Measurements from ENCODE around the gene NLRC5.
"Not testable (repeated sequence)": the region's sequence is repeated elsewhere in the genome, so short reads cannot be mapped to it uniquely, and the experiment has no call there.

Gene NLRC5

DNA sequence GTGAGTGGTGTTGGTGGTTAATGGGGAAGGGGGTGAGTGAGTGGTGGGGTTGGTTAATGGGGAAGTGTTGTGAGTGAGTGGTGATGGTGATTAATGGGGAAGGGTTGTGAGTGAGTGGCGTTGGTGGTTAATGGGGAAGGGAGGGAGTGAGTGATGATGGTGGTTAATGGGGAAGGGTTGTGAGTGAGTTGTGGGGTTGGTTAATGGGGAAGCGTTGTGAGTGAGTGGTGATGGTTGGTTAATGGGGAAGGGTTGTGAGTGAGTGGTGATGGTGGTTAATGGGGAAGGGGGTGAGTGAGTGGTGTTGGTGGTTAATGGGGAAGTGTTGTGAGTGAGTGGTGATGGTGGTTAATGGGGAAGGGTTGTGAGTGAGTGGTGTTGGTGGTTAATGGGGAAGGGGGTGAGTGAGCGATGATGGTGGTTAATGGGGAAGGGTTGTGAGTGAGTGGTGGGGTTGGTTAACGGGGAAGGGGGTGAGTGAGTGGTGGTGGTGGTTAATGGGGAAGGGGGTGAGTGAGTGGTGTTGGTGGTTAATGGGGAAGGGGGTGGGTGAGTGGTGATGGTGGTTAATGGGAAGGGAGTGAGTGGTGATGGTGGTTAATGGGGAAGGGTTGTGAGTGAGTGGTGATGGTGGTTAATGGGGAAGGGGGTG lies 81.8 kb downstream of the NLRC5 start:
- not testable (repeated sequence) for DNase-seq (ENCODE audit: low read depth)

DNA sequence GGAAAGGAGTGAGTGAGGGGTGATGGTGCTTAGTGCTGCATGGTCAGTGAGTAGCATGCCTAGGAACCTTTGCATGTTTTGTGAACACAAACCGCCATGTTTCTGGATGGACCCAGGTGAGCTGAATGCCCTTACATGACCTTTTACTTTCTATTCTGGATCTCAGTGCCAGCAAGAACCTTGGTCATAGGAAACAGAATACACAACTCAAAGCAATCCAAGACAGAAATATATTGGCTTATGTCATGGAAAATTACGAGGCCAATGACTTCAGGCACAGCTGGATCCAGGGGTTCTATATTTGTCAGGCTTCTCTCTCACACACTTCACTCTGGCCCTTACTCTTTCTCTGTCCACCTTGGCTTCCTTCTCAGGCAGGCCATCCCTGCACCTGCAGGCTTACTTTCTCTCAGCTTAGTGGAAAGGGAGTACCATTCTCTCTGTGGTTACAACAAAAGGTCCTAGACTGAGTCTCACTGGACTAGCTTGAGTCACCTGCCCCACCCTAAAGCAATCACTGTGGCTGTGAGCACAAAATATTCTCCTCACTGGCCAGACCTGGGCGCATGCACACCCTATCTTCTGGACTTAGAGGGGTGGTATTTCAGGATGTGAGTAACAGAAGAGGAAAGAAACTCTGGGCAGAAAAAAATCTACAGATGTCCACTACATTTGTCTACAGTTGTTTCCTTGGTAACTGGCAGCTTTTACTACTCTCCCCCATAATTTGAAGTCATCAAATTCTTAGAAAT lies 82.7 kb downstream of the NLRC5 start:
- DNase-seq (ENCODE audit: low read depth), result no peak

DNA sequence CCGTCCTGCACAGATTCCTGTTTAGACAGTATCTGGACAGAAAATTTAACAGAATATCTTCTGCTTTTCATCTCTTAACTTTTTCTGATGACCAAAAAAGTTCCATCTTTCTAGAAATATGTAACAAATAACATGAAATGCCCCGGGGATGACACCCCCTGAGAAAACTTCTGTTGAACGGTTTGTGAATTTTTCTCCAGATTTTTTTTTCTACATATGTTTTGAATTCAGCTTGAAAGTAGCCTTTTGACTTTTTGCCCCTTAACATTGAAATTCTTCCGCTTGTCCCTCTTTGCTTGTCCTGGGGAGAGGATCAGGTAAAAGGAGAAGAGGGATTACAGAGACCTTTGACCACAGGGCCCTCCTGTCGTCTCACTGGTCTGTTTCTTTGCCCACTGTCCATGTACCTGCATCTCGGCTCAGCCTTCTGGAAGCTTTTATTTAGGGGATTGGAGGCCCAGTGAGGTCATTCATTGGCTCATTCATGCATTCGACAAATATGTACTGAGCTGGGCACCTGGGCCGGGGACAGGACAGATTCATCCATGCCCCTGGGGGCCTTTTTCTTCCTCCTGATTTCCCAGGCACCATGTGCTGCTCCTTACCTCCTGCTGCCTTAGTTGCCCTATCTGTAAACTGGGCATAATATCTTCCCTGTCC lies 83.4 kb downstream of the NLRC5 start:
- no peak for DNase-seq (ENCODE audit: low read depth)

DNA sequence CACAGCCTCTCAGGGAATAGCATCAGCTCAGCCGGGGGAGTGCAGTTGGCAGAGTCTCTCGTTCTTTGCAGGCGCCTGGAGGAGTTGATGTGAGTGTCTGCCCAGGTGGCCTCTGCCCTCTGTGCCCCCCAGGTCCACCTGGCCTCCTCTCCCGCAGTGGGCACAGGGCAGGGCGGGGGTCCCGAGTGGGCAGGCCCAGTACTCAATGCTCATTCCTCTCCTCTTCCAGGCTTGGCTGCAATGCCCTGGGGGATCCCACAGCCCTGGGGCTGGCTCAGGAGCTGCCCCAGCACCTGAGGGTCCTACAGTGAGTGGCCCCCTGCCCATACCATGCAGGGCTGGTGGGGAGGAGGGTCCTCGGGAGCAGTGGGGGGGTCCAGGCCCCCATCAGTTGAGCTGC lies 88.4 kb downstream of the NLRC5 start:
- no peak for DNase-seq (ENCODE audit: low read depth)

DNA sequence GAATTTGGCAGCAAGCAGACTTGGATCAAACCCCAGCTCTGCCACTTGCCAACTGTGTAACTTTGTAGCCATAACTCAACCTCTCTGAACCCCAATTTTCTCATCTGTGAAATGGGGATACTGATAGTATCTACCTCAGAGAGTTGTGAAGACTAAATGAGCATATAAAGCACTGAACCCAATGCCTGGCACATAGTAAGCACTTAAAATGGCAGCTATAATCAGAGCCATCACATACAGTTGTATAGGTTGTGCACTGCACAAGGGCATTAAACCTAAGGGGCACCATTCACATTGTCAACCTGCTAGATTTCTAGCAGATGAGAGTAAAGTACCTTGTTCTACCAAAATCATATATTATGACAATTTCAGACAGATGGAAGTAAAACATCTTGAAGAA lies 92.4 kb downstream of the NLRC5 start:
- no peak for DNase-seq (ENCODE audit: low read depth)

DNA sequence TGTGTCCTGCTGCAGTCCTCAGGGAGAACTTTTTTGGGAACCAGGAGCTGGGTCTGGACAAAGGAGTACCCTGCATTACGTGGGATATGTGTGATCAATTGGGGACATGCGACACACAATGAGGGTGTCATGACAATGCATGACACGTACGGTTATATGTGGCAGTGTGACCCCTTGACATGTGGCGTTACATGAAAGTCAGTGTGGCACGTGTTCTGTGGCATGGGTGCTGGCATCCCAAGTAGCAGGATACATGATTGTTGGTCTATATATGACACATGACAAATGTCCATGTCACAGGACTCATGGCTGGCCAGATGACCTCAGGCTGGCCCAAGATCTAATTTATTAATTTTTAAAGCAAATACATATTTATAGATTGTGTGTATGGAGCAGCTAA lies 93.3 kb downstream of the NLRC5 start:
- DNase-seq (ENCODE audit: low read depth), result no peak

DNA sequence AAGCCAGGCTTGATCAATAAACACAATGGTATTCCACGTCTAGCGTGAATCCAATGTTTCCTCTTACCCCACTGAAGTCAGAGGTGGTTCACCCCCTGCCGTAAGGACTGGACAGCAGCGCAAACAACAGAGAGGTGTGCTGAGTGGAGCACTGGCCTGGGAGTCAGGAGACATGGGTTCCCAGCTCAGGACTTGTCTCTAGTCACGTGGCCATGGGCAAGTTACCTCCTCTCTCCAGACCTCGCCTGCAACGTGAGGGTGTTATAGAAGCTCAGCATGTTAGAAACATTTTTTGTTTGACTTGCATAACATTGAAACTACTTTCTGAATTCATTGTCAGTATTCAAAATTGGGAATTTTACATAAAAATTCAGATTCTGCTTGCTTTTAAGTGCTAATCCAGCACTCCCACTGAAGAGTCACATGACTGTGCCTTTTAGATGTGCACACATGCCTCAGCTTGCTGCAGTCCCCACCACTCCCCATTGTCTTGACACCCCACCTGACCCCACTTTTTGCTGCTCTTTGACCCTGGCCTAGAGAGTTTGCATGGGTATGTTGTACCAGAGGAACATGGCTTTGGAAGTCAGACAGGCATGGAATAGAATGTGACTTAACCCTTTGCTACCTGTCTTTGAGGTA lies 94.2 kb downstream of the NLRC5 start:
- DNase-seq (ENCODE audit: low read depth), result no peak

DNA sequence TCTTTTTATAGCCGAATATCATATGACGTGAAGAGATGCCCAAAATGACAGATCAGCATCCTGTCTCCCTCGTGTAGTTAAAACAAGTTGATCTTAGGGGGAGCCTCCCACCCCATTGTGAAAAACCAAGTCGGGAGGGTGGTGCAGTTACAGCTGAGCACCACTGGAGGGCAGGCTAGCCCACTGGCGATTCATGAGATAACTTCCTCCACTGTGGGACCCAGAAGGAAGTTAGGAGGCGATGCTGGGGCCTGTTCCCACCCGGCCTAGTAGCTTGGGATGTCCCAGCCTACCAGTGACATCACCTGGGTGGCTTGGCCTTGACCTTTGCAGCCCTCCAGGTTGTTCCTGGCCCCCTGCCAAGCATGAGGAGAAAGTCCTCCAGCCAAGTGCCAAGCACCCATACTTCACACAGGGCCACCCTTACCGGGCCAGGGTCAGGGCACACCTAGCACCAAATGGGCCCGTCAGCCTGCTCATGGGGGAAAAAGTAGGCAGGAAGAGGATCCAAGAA lies 95.0 kb downstream of the NLRC5 start:
- peak; percentile 58 for DNase-seq (ENCODE audit: low read depth)

DNA sequence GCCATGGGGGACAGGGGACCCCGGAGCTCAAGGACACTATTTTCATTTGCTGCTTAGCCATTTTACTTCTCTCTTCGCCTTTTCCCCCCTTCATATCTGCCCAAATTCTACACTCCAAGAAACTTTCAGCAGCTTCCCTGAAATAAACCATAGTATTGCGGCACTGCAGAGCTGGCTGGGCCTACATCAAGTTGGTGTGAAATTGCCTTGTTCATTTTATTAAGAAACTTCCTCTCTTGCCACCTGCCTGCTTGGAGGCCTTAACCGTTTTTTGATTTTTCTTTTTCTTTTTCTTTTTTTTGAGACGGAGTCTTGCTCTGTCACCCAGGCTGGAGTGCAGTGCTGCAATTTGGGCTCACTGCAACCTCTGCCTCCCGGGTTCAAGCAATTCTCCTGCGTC lies 95.6 kb downstream of the NLRC5 start:
- no peak for DNase-seq (ENCODE audit: low read depth)

DNA sequence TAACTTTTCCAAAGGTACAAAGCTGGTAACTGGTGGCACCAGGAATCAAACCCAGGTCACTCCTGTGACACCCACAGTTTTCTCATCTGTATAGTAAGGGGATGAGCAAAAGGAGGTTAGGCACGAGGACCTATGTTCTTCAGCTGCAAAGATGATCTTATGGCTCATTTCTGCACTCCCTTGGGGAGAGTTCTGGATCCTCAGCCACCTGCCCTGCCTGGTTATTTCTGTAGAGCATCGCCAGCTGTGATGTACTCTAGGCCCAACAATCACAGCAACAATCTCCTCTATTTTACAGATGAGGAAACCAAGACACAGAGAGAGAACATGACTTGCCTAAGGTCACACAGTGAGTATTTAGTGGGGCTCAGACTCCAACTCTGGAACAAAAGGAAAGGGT lies 97.6 kb downstream of the NLRC5 start:
- no peak for DNase-seq (ENCODE audit: low read depth)

DNA sequence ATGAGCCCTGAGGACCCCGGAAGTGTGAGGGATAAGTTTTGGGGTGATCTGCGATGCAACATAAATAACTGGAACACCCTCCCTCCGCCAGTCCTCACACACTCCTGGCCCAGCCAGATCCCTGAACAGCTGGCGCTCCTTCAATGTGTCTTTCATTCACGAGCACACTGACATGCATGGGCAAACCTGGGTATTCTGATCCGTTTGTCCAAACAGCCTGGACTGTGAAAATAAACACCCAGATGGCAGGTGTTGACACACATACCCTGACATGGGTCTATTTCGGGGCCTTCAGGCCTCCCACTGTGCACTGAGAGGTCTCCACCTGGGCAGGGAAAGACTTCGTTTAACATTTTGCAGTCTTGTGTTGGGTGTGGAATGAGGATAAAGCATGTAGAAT lies 100.0 kb downstream of the NLRC5 start:
- DNase-seq (ENCODE audit: low read depth), result no peak

DNA sequence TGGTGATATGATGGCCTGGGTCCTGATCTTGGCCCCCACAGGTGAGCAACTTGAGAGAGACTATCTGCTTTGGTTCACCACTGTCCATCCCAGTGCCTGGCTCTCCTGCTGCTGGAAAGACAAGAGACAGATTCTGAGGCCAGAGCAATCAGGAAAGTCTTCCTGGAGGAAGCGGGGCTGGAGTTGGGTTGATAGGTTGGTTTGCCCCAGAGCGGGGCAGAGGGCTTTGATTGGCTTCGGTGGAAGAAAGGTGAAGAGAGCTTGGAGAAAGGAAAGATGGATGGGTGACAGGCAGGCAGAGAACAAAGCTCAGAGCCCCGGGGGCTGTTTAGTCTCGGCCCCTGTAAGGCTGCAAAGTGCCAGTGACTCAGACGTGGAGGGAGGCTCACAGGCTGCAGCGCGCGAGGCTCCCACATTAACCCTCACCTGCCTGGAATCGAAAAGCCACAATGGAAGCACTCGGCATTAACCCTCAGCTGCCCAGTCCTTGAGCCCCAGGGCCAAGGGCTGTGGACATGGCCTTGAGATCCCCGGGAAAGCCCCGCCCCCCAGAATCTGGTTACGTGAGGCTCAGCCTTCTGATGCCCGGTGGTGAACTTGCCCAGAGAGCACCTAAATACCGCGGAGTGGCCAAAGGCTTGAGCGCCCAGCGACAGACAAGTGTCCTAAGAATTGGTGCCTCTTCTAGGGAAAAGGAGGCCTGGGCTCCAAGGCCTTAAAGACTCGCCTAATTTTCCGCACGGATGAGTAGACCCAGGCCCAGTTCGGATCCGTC lies 102.0 kb downstream of the NLRC5 start:
- DNase-seq (ENCODE audit: low read depth), result no peak

DNA sequence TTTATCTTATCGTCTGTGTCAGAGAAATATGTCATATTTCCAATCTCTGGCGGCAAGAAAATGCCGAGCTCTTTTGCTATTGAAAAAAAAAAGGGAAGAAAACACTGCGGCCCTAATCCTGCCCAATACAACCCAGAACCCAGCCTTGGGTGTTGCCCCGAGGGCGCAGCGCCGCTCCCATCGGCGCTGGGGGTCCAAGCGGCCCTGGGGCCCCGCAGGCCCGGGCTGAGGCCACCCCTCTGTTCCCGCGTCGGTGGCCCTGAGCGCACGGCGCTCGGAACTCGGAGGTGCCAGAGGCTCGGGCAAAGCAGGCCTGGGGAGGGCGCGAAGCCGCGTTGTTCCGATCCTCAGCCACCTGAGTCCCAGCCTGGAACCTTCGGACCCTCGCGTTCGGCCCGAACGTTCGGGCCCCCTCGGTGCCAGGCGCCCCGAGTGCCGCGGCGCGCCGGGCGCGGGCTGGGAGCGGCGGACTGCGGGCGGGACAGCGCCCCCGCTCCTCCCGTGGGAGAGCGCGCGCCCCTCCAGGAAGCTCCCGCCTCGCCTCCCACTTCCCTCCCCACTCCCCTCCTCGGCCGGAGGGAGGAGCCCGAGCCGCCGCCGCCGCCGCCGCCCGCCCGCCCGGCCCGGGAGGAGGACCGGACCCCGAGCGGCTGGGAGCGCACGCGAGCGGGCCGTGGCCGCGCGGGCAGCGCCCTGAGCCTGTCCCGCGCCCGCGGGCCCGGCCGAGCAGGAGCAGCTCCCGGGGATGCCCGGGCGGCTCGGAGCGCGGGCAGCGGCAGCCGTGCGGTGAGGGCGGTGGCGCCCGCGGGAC lies 102.8 kb downstream of the NLRC5 start, which contains the start of gene CPNE2:
CPNE2 (plus strand) TSS at position 609 of the 811 bp plus-strand sequence. CDS start 18,160 bp downstream, outside the sequence.
- DNase-seq (ENCODE audit: low read depth), result no peak

DNA sequence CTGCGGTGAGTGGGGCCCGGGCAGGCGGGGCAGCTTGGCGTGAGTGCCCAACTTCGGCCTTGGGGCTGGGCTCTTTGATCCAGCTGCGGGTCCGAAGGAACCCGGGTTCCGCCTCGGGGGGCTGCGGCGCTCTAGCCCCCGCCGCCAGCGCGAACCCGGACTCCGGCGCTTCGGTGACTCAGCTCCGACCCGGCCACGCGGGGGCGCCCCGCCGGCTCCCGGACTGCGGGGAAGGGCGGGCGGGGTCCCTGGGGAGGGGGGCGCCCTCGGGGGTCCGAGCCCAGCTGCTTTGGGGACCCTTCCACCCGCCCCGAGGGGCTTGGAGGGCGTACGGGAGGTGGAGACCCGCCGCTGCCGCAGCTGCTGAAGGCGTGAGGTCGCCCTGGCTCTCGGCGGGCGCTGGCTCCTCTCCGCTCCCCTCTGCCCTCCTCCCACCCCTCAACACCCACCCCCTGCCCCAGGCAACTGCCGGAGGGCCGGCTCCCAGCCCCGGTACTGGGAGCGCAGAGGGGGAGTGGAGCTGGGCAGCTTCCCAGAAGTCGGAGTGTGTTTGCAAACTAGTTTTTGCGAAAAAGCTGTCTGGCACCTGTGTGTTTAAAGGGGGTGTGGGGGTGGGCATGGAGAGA lies 103.5 kb downstream of the NLRC5 start:
- peak; percentile 13 for DNase-seq (ENCODE audit: low read depth)

DNA sequence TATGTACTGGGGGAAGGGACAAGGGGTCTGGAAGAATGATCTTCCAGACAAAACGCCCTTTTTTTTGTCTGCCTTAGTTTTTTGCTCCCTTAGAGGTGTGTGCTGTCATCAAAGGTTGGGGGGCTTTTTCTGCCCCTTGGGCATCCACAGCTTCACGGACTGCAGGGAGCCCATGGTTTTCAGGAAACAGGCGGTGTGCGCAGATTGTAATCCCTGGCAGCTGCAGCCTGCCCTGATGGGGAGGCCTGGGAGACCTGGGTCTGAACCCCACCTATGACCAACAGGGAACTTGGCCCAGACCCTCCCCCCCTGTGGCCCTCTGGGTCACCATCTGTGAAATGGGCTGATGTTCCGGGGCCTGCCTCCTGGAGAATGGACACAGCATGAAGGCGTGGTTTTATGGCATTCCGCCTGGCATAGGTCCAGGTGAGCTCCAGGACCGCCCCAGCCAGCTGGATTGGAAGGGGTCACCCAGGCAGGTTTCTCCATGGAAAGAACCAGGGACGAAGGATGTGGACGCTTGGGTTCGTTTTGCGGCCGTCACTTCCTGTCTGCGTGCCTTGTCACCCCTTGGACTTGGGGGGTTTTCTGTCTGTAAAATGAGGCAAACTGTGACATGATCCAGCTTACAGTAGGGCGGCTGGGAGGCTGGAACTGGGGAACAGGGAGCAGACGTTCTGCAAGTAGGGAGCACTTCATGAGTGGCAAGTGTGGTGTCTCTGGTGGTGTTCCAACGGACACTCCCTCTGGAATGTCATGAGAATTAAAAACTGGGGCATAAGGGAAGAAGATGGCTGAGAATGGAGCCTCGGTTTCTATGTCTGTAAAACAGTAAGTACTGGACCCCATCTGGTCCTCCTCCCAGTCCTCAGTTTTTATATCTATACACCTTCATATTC lies 104.6 kb downstream of the NLRC5 start:
- no peak for DNase-seq (ENCODE audit: low read depth)

DNA sequence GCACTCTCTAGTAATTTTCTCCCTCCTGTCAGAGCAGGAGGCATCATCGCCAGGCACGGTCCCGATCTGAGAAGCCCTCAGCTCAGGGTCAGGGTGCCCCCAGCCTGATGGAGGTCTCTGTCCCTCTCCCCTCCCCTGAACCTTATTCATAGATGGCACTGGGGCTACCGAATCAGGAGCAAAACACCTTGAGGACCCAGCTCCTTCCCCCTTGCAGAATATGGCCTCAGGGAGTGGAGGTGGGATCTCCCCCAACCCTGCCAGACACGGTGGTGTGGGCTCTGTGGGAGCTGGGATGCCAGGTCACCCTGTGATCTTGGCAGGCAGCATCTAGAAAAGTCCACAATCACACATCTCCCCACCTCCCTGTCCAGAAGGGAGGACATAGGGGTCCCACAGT lies 105.6 kb downstream of the NLRC5 start:
- no peak for DNase-seq (ENCODE audit: low read depth)

DNA sequence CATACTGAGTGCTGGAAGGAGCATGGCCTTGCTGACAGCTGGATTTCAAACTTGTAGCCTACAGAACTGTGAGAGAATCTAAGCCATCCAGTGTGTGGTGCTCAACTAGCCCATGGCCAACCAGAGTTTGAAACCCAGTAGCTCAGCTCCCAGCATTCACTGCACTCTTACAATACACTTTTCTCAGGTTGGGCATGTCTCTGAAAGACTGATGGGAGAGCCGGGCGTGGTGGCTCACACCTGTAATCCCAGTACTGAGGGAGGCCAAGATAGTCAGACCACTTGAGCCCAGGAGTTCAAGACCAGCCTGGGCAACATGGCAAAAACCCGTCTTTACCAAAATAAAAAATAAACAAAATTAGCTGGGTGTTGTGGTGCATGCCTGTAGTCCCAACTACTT lies 106.8 kb downstream of the NLRC5 start:
- no peak for DNase-seq (ENCODE audit: low read depth)

DNA sequence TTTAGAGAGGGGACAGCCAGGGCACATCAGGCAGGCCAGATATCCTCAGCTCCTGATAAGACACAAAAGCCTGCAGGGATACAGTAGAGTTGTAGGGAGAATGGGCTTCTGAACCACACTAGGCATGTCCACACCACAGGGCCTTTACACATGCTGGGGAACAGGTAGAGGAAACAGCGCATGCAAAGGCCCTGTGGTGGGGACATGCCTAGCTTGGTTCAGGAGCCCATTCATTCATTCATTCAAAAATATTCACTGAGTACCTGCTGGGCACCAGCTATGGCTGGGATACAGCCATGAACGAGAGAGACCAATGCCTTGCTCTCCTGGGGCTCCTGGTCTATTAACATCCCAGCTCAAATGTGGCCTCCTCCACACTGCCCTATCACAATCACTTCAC lies 107.4 kb downstream of the NLRC5 start:
- DNase-seq (ENCODE audit: low read depth), result no peak

DNA sequence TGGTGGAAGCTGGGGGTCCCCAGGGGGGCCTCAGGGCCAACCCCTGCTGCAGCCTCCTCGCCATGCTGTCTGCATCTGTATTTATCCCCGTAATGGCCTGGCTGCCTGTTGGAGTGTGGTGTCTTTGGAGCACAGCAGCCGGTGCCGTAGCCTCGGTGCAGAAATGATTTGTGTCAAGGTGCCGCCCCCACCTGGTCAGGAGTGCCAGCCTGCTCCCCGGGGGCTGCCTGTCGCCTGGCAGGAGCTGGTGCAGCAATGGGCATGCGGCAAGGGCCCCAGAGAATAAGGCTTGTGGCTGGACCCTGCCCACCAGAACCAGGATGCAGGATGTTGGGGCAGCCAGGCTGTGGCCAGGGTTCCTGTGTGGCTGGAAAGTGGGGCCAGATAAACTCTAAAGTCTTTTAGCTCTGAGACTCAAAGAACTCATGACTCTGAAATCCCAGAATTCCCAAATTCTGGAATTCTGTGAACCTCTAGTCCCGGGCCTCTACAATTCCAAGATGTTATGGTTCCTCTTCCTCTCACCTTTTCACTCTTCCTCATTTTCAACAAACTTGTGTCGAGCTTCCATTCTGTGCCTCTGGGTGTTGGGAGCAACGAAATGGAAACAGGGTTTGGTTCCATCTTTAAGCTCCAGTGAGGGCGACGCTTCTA lies 109.0 kb downstream of the NLRC5 start:
- DNase-seq (ENCODE audit: low read depth), result no peak

All from T-helper 22 cell (primary cell).